ENCODE measurements around the gene AKAP13.

The AKAP13 gene

GRCh38 chr15:85489773-85490493 is 109.5 kb downstream of the AKAP13 start:
- no peak for TF ChIP-seq CTCF (IDR thresholded peaks at IDR 0.05)
- no peak overlapping the region for H2AFZ ChIP-seq
- no peak overlapping the region for H3K9ac ChIP-seq
- no peaks in the 10 kb centered on the region for H3K4me1 ChIP-seq
- H3K4me2 ChIP-seq (ENCODE audit: low read length): no peak overlapping the region
- no peaks in the 10 kb centered on the region for H3K36me3 ChIP-seq (ENCODE audit: control insufficient read depth, insufficient read depth, low read length)
- peaks cover 10% of the 10 kb centered on the region for H3K79me2 ChIP-seq
- no peaks in the 10 kb centered on the region for H3K9me3 ChIP-seq (ENCODE audit: control insufficient read depth, low read length)
- H3K27ac ChIP-seq: no peak overlapping the region
- H3K27me3 ChIP-seq (ENCODE audit: control insufficient read depth, insufficient read depth, low read length): no peaks in the 10 kb centered on the region
- no peak overlapping the region for H3K4me3 ChIP-seq (ENCODE audit: low read depth, low read length)

GRCh38 chr15:85490856-85491255 is 110.5 kb downstream of the AKAP13 start:
- Histone ChIP-seq H3K4me2 (ENCODE audit: low read length) (no peak overlapping the region), H3K36me3 (ENCODE audit: control insufficient read depth, insufficient read depth, low read length) (no peaks in the 10 kb centered on the region), H3K9me3 (ENCODE audit: control insufficient read depth, low read length) (no peaks in the 10 kb centered on the region), H3K9ac (no peak overlapping the region), H3K27me3 (ENCODE audit: control insufficient read depth, insufficient read depth, low read length) (no peaks in the 10 kb centered on the region), H3K4me3 (ENCODE audit: low read depth, low read length) (no peak overlapping the region), H3K79me2 (peaks cover 10% of the 10 kb centered on the region), H3K27ac (no peak overlapping the region), H2AFZ (no peak overlapping the region), H3K4me1 (no peaks in the 10 kb centered on the region)
- TF ChIP-seq CTCF (IDR thresholded peaks at IDR 0.05): no peak

- no peak overlapping the region for H3K9ac ChIP-seq
- no peaks in the 10 kb centered on the region for H3K4me1 ChIP-seq
- H3K27ac ChIP-seq: no peak overlapping the region
- H3K36me3 ChIP-seq (ENCODE audit: control insufficient read depth, insufficient read depth, low read length): no peaks in the 10 kb centered on the region
- H2AFZ ChIP-seq: no peak overlapping the region
- no peak overlapping the region for H3K4me2 ChIP-seq (ENCODE audit: low read length)
- H3K9me3 ChIP-seq (ENCODE audit: control insufficient read depth, low read length): no peaks in the 10 kb centered on the region
- H3K27me3 ChIP-seq (ENCODE audit: control insufficient read depth, insufficient read depth, low read length): no peaks in the 10 kb centered on the region
- no peak for TF ChIP-seq CTCF (IDR thresholded peaks at IDR 0.05)
- H3K4me3 ChIP-seq (ENCODE audit: low read depth, low read length): no peak overlapping the region
- H3K79me2 ChIP-seq: peaks cover 10% of the 10 kb centered on the region
Measured at GRCh38 chr15:85491691-85492090, 111.3 kb downstream of the AKAP13 start.

- TF ChIP-seq CTCF (IDR thresholded peaks at IDR 0.05): no peak
- H2AFZ ChIP-seq: no peak overlapping the region
Measured at GRCh38 chr15:85492406-85492805, 112.0 kb downstream of the AKAP13 start.

GRCh38 chr15:85493260-85493659 is 112.9 kb downstream of the AKAP13 start:
- Histone ChIP-seq H3K27ac (no peak overlapping the region), H3K9me3 (ENCODE audit: control insufficient read depth, low read length) (no peaks in the 10 kb centered on the region), H3K4me1 (no peaks in the 10 kb centered on the region), H3K4me2 (ENCODE audit: low read length) (no peak overlapping the region), H3K4me3 (ENCODE audit: low read depth, low read length) (no peak overlapping the region), H3K36me3 (ENCODE audit: control insufficient read depth, insufficient read depth, low read length) (no peaks in the 10 kb centered on the region), H3K27me3 (ENCODE audit: control insufficient read depth, insufficient read depth, low read length) (no peaks in the 10 kb centered on the region), H3K79me2 (peaks cover 4% of the 10 kb centered on the region), H3K9ac (no peak overlapping the region), H2AFZ (no peak overlapping the region)
- no peak for TF ChIP-seq CTCF (IDR thresholded peaks at IDR 0.05)

More at GRCh38 chr15:85492406-85492805, 112.0 kb downstream of the AKAP13 start:
- H3K4me3 ChIP-seq (ENCODE audit: low read depth, low read length): no peak overlapping the region
- no peaks in the 10 kb centered on the region for H3K9me3 ChIP-seq (ENCODE audit: control insufficient read depth, low read length)
- H3K27ac ChIP-seq: no peak overlapping the region
- H3K9ac ChIP-seq: no peak overlapping the region
- H3K79me2 ChIP-seq: peaks cover 7% of the 10 kb centered on the region
- H3K4me2 ChIP-seq (ENCODE audit: low read length): no peak overlapping the region
- H3K36me3 ChIP-seq (ENCODE audit: control insufficient read depth, insufficient read depth, low read length): no peaks in the 10 kb centered on the region
- H3K4me1 ChIP-seq: no peaks in the 10 kb centered on the region
- no peaks in the 10 kb centered on the region for H3K27me3 ChIP-seq (ENCODE audit: control insufficient read depth, insufficient read depth, low read length)

Measured in parathyroid adenoma (tissue), 2 donors.